ENCODE measurements around the gene MOB2. TPM values are rescaled to one million over a fixed set of nuclear protein-coding genes. Genes with fewer than 3 reads are reported as not detected.
A peak's percentile ranks its signal among the peaks of the same experiment; 100 is the strongest.

The MOB2 gene
- total RNA-seq, 1 donor from 2014 or later = 27.1 TPM

- no peak for DNase-seq
Measured at GRCh38 chr11:1503708-1504104, 17.1 kb upstream of the MOB2 start.

- DNase-seq = peak; percentile 82
Measured at GRCh38 chr11:1502954-1503707, 16.6 kb upstream of the MOB2 start.

GRCh38 chr11:1502168-1502953 lies 15.8 kb upstream of the MOB2 start:
- no peak for DNase-seq

- no peak for DNase-seq
Measured at GRCh38 chr11:1501421-1502167, 15.0 kb upstream of the MOB2 start.

DNA sequence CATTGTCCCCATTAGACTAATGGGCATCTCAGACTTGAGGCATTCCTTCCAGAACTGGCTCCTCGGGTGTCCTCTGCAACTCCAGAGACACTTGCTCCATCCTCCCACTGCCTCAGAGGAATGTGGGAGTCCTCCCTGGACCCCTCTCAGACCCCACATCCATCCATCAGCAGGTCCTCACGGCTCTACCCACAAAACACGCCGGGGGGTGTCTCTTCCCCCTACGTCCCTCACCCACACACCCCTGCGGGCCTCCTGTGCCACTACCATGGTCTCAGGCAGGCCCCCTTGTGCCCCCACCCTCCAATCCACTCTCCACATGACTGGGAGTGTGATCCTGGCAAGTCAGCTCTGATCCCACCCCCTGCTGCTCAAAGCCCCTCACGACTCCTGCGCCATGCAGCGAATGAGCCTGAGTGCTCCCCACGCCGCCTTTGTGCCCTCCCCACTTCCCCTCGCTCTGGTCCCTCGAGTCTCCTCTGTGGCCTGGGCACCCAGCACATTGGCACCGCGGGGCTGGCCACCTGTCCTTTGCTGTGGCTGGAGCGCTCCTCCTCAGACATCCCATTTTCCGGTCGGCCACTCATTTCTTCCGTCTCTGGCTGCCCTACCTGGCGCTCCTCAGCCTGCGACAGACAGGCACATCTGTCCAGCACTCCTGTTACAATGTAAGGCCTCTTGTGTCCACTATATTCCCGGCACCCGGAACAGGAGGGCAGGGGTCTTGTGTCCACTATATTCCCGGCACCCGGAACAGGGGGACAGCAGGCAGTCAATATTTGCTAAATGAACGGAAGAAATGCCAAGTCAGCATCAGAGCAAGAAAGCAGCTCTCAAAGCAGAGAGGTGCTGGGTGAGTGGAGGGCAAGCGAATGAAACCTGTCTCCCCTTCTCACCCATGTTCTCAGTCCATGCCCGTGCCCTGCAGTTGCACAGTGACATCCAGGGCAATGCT lies 14.2 kb upstream of the MOB2 start:
- no peak for DNase-seq

- DNase-seq = no peak
Measured at GRCh38 chr11:1499899-1500298, 13.3 kb upstream of the MOB2 start.

DNA sequence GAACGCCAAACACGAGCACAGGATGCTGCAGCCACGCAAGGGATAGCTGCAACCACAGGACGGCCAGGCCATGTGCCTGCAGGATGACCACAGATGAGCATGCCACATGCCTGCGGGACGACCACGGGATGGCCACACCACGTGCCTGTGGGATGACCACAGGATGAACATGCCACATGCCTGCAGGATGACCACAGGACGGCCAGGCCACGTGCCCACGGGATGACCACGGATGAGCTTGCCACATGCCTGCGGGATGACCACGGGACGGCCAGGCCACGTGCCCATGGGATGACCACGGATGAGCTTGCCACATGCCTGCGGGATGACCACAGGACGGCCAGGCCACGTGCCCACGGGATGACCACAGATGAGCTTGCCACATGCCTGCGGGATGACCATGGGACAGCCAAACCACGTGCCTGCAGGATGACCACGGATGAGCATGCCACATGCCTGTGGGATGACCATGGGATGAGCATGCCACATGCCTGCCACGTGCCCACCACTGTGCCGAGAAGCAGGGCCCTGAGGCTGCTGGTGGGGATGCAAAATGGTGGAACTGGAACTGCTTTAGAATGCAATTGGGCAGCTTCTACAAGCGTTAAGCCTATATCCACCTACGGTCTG lies 12.8 kb upstream of the MOB2 start:
- DNase-seq = no peak

DNA sequence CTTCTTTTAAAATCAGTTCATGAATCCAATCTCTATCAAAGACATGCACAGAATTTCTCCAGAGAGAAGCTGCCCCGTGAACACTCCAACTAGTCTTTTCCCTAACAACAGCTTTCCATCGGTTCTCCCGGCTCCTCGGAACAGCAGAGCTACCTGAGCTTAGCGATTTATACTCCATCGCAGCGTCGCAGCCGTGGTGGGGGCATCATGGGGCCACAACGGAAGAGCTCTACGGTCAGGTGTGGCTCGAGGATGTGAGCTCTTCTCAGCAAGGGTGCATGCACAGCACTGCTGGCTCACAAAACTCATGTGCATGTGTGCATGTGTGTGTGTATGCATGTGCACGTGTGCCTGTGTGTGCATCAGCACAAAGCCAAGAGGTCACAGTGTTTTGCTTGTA lies 11.7 kb upstream of the MOB2 start:
- DNase-seq = no peak

- DNase-seq = no peak
Measured at GRCh38 chr11:1497600-1497999, 11.0 kb upstream of the MOB2 start.

DNA sequence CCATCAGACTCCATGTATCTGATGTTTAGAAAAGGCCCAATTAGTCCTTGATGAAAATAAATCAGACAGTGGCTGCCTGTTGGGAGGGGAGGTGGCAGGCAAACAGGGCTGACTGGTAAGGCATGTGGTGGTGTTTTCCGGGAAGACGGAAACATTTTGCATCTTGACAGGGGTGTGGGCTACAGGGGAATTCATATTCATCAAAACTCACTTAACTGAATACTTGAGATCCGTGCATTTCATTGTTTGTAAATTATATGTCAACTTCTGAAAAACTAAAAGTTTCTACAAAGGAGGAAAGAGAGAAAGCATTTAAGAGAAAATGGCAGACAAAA lies 10.1 kb upstream of the MOB2 start:
- no peak for DNase-seq

DNA sequence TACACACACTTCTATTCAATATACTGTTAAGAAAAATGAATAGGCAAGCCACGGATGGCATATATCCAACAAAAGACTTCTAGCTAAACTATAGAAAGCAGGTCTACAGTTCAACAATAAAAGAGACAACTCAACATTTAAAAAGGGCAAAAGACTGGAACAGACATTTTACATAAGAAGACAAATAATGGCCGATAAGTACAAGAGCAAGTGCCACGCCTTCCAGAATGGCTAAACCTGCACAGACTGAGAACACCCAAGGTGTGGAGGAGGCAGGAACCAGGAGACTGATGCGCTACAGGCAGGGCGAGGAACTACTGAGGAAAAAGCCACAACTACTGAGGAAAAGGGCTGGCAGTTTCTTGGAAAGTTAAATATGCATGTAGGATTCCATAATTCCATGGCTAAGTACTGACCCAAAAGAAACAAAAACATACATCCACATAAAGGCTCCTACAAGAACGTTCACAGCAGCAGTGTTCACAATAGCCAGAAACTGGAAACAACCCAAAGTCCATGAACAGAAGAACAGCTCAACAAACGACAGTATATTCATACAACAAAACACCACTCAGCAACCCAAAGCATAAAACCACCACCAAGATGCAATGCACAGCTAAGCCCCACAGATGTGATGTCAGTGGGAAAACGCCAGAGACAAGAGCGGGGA lies 9.6 kb upstream of the MOB2 start:
- DNase-seq = no peak

DNA sequence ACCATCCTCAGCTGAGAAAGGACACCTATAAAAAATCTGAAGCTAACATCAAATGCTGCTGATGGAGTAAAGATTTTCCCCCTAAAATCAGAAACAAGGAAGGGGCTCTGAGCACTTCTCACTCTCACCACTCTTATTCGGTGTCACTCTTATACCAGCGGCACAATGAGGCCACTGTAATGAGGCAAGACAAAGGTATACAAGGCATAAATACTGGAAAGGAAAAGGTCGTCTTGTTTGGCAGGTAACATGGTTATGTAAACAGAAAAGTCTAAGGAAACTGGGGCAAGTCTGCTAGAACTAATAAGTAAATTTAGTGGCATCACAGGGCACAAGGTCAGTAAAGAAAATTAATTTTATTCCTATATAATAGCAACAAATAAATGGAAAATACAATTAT lies 8.1 kb upstream of the MOB2 start:
- no peak for DNase-seq

DNA sequence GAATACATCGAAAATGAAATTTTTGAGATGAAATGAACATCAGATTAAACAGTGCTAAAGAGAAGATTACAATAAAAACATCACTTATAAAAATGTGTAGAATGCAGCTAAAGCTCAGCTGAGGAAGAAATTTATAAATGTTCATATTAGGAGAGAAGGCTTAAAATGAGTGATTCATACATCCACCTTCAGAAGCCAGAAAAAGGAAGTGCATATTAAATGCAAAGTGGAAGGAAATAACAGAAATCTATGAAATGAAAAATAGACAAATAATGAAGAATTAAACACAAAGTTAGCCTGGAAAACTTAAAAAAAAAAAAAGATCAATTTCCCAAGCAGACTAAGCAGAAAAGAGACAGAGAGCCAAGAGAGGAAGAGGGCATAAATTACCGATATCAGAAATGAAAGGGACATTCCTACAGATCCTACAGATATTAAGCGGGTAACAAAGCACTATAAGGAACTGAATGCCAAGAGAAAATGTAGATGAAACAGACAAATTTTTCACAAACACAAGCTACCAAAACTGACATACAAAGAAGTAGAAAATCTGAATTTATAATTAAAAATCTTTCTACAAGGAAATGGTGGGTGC lies 7.2 kb upstream of the MOB2 start:
- DNase-seq = no peak

GRCh38 chr11:1491379-1491778 lies 4.8 kb upstream of the MOB2 start:
- DNase-seq = no peak

- no peak for DNase-seq
Measured at GRCh38 chr11:1490651-1491050, 4.1 kb upstream of the MOB2 start.

GRCh38 chr11:1488575-1489180 lies 2.1 kb upstream of the MOB2 start:
- DNase-seq = no peak

DNA sequence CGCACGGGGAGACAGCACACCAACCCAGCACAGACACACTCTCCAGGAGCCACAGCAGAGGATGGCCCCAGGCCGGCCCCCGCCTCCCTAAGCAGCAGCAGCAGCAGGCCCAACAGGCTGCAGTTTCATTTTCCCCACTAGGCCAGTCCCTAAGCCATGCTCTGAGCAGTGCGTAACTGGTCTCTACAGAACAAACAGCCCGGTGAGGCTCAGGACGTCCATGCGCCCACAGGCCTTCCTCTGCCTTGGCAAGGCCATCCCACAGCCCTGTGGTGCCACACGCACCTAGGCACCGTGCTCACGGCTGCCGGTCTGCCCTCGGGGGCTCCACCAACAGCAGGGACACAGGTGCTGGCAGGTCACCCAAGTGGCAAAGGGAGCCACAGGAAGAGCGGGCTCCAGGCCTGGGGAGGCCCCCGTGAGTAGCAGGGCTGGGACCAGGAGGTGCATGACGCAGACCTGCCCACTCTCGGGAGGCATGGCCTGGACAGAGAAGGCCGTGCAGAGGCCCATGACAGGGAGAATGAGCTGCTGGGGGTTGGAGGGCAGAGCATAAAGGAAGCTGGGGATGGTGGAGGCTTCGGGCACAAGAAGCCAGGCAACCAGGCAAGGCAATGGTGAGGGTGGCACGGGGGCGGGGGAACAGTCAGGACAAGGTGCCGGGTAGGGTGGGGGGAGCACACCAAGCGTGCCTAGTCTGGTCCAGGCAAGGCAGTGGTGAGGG lies 1.4 kb upstream of the MOB2 start:
- DNase-seq = no peak

DNA sequence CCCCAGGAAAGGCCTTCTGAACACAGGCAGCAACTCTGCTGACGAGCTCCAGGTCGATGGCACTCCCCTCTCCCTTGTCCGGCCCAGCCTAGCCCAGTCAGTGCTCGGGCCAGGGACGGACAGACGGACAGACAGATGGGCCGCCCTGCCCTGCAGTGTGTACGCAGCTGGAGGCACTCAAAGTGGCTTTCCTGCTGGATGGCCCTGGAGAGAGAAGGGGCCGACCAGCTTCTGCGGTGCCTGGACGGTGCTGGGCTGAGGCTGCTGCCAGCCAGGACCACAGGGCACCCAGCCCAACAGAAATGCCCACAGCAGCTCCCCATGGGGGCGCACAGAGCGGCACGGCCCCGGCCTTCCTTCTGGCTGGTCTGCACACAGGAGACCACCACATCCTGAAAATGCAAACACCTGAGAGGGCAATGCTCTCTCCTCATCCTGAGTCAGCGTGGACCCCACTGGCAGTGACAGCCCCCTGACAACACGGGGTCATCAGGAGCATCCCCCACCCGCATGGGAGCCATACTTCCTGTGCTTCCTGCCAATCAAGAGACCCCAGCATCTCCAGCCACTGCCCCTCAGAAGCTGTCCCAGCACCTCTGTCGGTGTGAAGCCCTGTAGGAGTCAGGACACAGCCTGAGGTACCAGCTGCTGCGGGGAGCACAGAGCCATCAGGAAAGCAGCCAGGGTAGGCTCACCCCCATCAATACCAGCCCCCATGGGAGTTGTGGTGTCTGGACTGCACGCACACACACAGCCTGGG lies 692 bp upstream of the MOB2 start:
- DNase-seq = no peak

- no peak for DNase-seq
Measured at GRCh38 chr11:1485504-1485885, 1.1 kb downstream of the MOB2 start.
